ENCODE data around the gene USF3. TPM values are rescaled to one million over a fixed set of nuclear protein-coding genes. Genes with fewer than 3 reads are reported as not detected.

Gene USF3
- total RNA-seq, 1 donor from 2014 or later, result 15.3 TPM

DNA sequence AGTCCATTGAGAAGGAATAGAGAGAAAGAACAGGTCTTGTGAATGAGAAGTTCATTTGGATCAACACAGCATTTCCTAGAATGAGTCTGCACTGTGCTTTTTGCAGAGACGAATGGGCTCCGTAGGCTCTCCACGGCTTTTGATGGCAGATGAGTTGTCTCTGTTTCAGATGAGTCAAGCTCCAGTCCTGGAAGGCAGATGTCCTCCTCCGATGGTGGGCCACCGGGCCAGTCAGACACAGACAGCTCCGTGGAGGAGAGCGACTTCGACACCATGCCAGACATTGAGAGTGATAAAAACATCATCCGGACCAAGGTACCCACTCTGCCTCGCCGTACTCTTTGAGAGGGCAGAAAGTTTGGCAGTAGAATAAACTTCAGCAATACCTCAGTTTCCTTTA is 93.6 kb downstream of the USF3 start:
- H3K4me3 Mint-ChIP-seq, result no peak overlapping the region
- no peak overlapping the region for H3K4me2 ChIP-seq
- H3K27ac Mint-ChIP-seq, result no peak overlapping the region
- H3K27ac ChIP-seq, result no peak overlapping the region
- peaks cover 6% of the 10 kb centered on the region for H3K4me1 ChIP-seq
- no peaks in the 10 kb centered on the region for H3K79me2 ChIP-seq (ENCODE audit: low read depth)
- peaks cover 4% of the 10 kb centered on the region for H3K4me1 Mint-ChIP-seq
- no peaks in the 10 kb centered on the region for H3K27me3 ChIP-seq
- DNase-seq (ENCODE audit: low spot score), result no peak
- H3K9me3 ChIP-seq (ENCODE audit: low read depth), result no peaks in the 10 kb centered on the region
- no peak overlapping the region for H3K4me3 ChIP-seq
- no peak for TF ChIP-seq EZH2phosphoT487 (IDR thresholded peaks at IDR 0.05)
- no peak for TF ChIP-seq EZH2 (IDR thresholded peaks at IDR 0.05)
- TF ChIP-seq, protein P1, sequence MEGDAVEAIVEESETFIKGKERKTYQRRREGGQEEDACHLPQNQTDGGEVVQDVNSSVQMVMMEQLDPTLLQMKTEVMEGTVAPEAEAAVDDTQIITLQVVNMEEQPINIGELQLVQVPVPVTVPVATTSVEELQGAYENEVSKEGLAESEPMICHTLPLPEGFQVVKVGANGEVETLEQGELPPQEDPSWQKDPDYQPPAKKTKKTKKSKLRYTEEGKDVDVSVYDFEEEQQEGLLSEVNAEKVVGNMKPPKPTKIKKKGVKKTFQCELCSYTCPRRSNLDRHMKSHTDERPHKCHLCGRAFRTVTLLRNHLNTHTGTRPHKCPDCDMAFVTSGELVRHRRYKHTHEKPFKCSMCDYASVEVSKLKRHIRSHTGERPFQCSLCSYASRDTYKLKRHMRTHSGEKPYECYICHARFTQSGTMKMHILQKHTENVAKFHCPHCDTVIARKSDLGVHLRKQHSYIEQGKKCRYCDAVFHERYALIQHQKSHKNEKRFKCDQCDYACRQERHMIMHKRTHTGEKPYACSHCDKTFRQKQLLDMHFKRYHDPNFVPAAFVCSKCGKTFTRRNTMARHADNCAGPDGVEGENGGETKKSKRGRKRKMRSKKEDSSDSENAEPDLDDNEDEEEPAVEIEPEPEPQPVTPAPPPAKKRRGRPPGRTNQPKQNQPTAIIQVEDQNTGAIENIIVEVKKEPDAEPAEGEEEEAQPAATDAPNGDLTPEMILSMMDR (IDR thresholded peaks at IDR 0.05), result no peak
- no peaks in the 10 kb centered on the region for H4K20me1 ChIP-seq (ENCODE audit: low read depth)
- H3K36me3 Mint-ChIP-seq, result no peaks in the 10 kb centered on the region
- H3K9ac ChIP-seq, result no peak overlapping the region
- H2AFZ ChIP-seq (replicated peaks), result no peak overlapping the region
- no peaks in the 10 kb centered on the region for H3K9me3 Mint-ChIP-seq
- H3F3A ChIP-seq (ENCODE audit: low read depth), result no peaks in the 10 kb centered on the region
- no peaks in the 10 kb centered on the region for H3K36me3 ChIP-seq
- peaks cover under 1% of the 10 kb centered on the region for H3K27me3 Mint-ChIP-seq (ENCODE audit: insufficient read depth, low read depth)

GRCh38 chr3:113602256-113602655 is 94.2 kb downstream of the USF3 start:
- no peak for TF ChIP-seq EZH2phosphoT487 (IDR thresholded peaks at IDR 0.05)
- no peak for TF ChIP-seq EZH2 (IDR thresholded peaks at IDR 0.05)
- TF ChIP-seq, protein P1 (IDR thresholded peaks at IDR 0.05), result no peak
- Histone ChIP-seq H2AFZ (replicated peaks) (no peak overlapping the region), H3F3A (ENCODE audit: low read depth) (no peaks in the 10 kb centered on the region), H3K4me3 (no peak overlapping the region), H3K9ac (no peak overlapping the region), H4K20me1 (ENCODE audit: low read depth) (no peaks in the 10 kb centered on the region), H3K27ac (no peak overlapping the region), H3K27me3 (no peaks in the 10 kb centered on the region), H3K4me1 (peaks cover 6% of the 10 kb centered on the region), H3K4me2 (no peak overlapping the region), H3K79me2 (ENCODE audit: low read depth) (no peaks in the 10 kb centered on the region), H3K9me3 (ENCODE audit: low read depth) (no peaks in the 10 kb centered on the region), H3K36me3 (no peaks in the 10 kb centered on the region)
- no peaks in the 10 kb centered on the region for H3K9me3 Mint-ChIP-seq
- H3K4me1 Mint-ChIP-seq, result peaks cover 4% of the 10 kb centered on the region
- no peak for DNase-seq (ENCODE audit: low spot score)
- no peak overlapping the region for H3K27ac Mint-ChIP-seq
- H3K27me3 Mint-ChIP-seq (ENCODE audit: insufficient read depth, low read depth), result no peaks in the 10 kb centered on the region
- no peak overlapping the region for H3K4me3 Mint-ChIP-seq
- H3K36me3 Mint-ChIP-seq, result no peaks in the 10 kb centered on the region

- no peak overlapping the region for H3K9ac ChIP-seq
- H3K9me3 ChIP-seq (ENCODE audit: low read depth), result no peaks in the 10 kb centered on the region
- H3K4me2 ChIP-seq, result no peak overlapping the region
- H3K4me3 ChIP-seq, result no peak overlapping the region
- Mint-ChIP-seq H3K36me3 (no peaks in the 10 kb centered on the region), H3K27me3 (ENCODE audit: insufficient read depth, low read depth) (no peaks in the 10 kb centered on the region), H3K9me3 (no peaks in the 10 kb centered on the region), H3K27ac (no peak overlapping the region), H3K4me3 (no peak overlapping the region), H3K4me1 (no peaks in the 10 kb centered on the region)
- TF ChIP-seq, protein P1 (IDR thresholded peaks at IDR 0.05), result no peak
- TF ChIP-seq EZH2phosphoT487 (IDR thresholded peaks at IDR 0.05), result no peak
- TF ChIP-seq EZH2 (IDR thresholded peaks at IDR 0.05), result no peak
- no peaks in the 10 kb centered on the region for H4K20me1 ChIP-seq (ENCODE audit: low read depth)
- H3K27ac ChIP-seq, result no peak overlapping the region
- no peaks in the 10 kb centered on the region for H3F3A ChIP-seq (ENCODE audit: low read depth)
- no peaks in the 10 kb centered on the region for H3K4me1 ChIP-seq
- DNase-seq (ENCODE audit: low spot score), result no peak
- H2AFZ ChIP-seq (replicated peaks), result no peak overlapping the region
- no peaks in the 10 kb centered on the region for H3K36me3 ChIP-seq
- H3K79me2 ChIP-seq (ENCODE audit: low read depth), result no peaks in the 10 kb centered on the region
- no peaks in the 10 kb centered on the region for H3K27me3 ChIP-seq
Measured at GRCh38 chr3:113601240-113601639, 95.2 kb downstream of the USF3 start.
